MCF 10A (cell line): ENCODE results near the gene CRHR1. TPM values are rescaled to one million over a fixed set of nuclear protein-coding genes. Genes with fewer than 3 reads are reported as not detected.

ENCODE experiments used
- BruUV-seq: library from RNA; stranded (reverse); fragments of 400-500 nt; replicated peaks from 2 replicates; lab custom pipeline; 2021; lab: Mats Ljungman, UMichigan
- CTCF ChIA-PET: fragments of 300-600 bp; sonication (Branson Sonifier 250); formaldehyde crosslinking; extraction: SDS; loops from one replicate; lab custom pipeline; 2021; ENCODE audit warnings: antibody characterized with exemption, inconsistent platforms; lab: Yijun Ruan, JAX
- POLR2A ChIA-PET: fragments of 300-600, 350-650 bp; sonication (Branson Sonifier 250); formaldehyde crosslinking; extraction: SDS; loops from one replicate; lab custom pipeline; 2020; ENCODE audit warnings: antibody characterized with exemption, inconsistent platforms; lab: Yijun Ruan, JAX
- DNase-seq: peaks from one replicate; pipeline ENCODE4 v3.0.0-alpha.2; 2018; ENCODE audit not compliant: unreplicated experiment
- H3K27ac Mint-ChIP-seq: one replicate; pipeline ENCODE4 v1.8.0; 2022; ENCODE audit warnings: mild to moderate bottlenecking, low read depth, mixed read lengths; ENCODE audit not compliant: unreplicated experiment
- H3K27me3 Mint-ChIP-seq: one replicate; pipeline ENCODE4 v1.8.0; 2022; ENCODE audit warnings: mixed read lengths; ENCODE audit not compliant: insufficient read depth, unreplicated experiment
- H3K36me3 Mint-ChIP-seq: one replicate; pipeline ENCODE4 v1.8.0; 2022; ENCODE audit warnings: mild to moderate bottlenecking, moderate library complexity, mixed read lengths; ENCODE audit not compliant: insufficient read depth, unreplicated experiment
- H3K4me1 Mint-ChIP-seq: one replicate; pipeline ENCODE4 v1.8.0; 2022; ENCODE audit warnings: mixed read lengths; ENCODE audit not compliant: insufficient read depth, unreplicated experiment
- H3K4me3 Mint-ChIP-seq: one replicate; pipeline ENCODE4 v1.8.0; 2022; ENCODE audit warnings: mild to moderate bottlenecking, moderate library complexity, mixed read lengths; ENCODE audit not compliant: unreplicated experiment
- H3K9me3 Mint-ChIP-seq: one replicate; pipeline ENCODE4 v1.8.0; 2022; ENCODE audit warnings: mixed read lengths; ENCODE audit not compliant: unreplicated experiment
- CTCF ChIP-seq: fragments of 200-600 bp; IDR thresholded peaks from one replicate; pipeline ENCODE4 v1.8.0; 2022; ENCODE audit warnings: antibody characterized with exemption, mild to moderate bottlenecking; ENCODE audit not compliant: unreplicated experiment
- intact Hi-C: fragments of 100-400 bp; cut with micrococcal nuclease; formaldehyde crosslinking; loops from 2 replicates; pipeline ENCODE4 v1.14.1; 2022
- total RNA-seq: library from RNA; stranded (reverse); gene quantifications from 2 replicates; pipeline ENCODE4 v1.2.3, GENCODE V29; 2022

CRHR1 gene
- total RNA-seq, 1 experiment from 2014 or later, result not detected

- Mint-ChIP-seq H3K27ac (no peak overlapping the region), H3K36me3 (no peaks in the 10 kb centered on the region), H3K9me3 (no peaks in the 10 kb centered on the region), H3K27me3 (peaks cover 59% of the 10 kb centered on the region), H3K4me1 (no peaks in the 10 kb centered on the region), H3K4me3 (no peak overlapping the region)
- no peak for DNase-seq
- ChIA-PET POLR2A (no interaction called here), CTCF (interaction anchor here (0.9 to 1.6 kb wide), 2 partner anchors 19 to 41 kb away, joined by 7 to 9 read pairs; no protein-coding TSS in a partner anchor)
- intact Hi-C loops, result no loop called here
- BruUV-seq, result no TSS peak
- no peak for TF ChIP-seq CTCF
Measured at GRCh38 chr17:45874151-45874550, 90.0 kb downstream of the CRHR1 start.

GRCh38 chr17:45876539-45876938 is 92.4 kb downstream of the CRHR1 start:
- Mint-ChIP-seq H3K27ac (no peak overlapping the region), H3K4me1 (no peaks in the 10 kb centered on the region), H3K36me3 (no peaks in the 10 kb centered on the region), H3K9me3 (no peaks in the 10 kb centered on the region), H3K27me3 (peaks cover 68% of the 10 kb centered on the region), H3K4me3 (no peak overlapping the region)
- intact Hi-C loops, result no loop called here
- no peak for DNase-seq
- ChIA-PET POLR2A (no interaction called here), CTCF (no interaction called here)
- no TSS peak for BruUV-seq
- no peak for TF ChIP-seq CTCF

- Mint-ChIP-seq H3K36me3 (no peaks in the 10 kb centered on the region), H3K9me3 (no peaks in the 10 kb centered on the region), H3K27me3 (peaks cover 68% of the 10 kb centered on the region), H3K27ac (no peak overlapping the region), H3K4me1 (no peaks in the 10 kb centered on the region), H3K4me3 (no peak overlapping the region)
- DNase-seq, result no peak
- intact Hi-C loops, result no loop called here
- no TSS peak for BruUV-seq
- ChIA-PET POLR2A (no interaction called here), CTCF (no interaction called here)
- no peak for TF ChIP-seq CTCF
Measured at GRCh38 chr17:45877467-45877866, 93.3 kb downstream of the CRHR1 start.

- no peaks in the 10 kb centered on the region for H3K36me3 Mint-ChIP-seq
- no peaks in the 10 kb centered on the region for H3K4me1 Mint-ChIP-seq
- CTCF ChIA-PET, result no interaction called here
- no peak for DNase-seq
- POLR2A ChIA-PET, result no interaction called here
- TF ChIP-seq CTCF, result no peak
- no peak overlapping the region for H3K4me3 Mint-ChIP-seq
- intact Hi-C loops, result no loop called here
- no peaks in the 10 kb centered on the region for H3K9me3 Mint-ChIP-seq
- peaks cover 58% of the 10 kb centered on the region for H3K27me3 Mint-ChIP-seq
- H3K27ac Mint-ChIP-seq, result no peak overlapping the region
- BruUV-seq, result no TSS peak
Measured at GRCh38 chr17:45883063-45883462, 98.9 kb downstream of the CRHR1 start.

Other genes starting within 250 kb of the CRHR1 start
- not detected in 2 replicates for gene SPPL2C, start 60.6 kb downstream of the CRHR1 start, total RNA-seq
- gene MAPT, start 110.2 kb downstream of the CRHR1 start, total RNA-seq, result 0.42 and 0.66 TPM in 2 replicates
- gene STH, start 214.9 kb downstream of the CRHR1 start, total RNA-seq, result not detected in 2 replicates